Large intestine (tissue), 3 donors: ENCODE measurements around the gene PRKACG. TPM values are rescaled to one million over a fixed set of nuclear protein-coding genes. Genes with fewer than 3 reads are reported as not detected.

Experiments used
- DNase-seq, 2 donors: peaks; one replicate each; pipeline versions ENCODE4 v3.0.0 to v3.0.0-alpha.2; 2013
- H3K27ac ChIP-seq: one replicate; pipeline ENCODE4 v1.5.1; 2013; ENCODE audit warnings: low read length
- H3K27me3 ChIP-seq: 2 replicates; pipeline ENCODE4 v1.6.1; 2013; ENCODE audit warnings: low read length; ENCODE audit not compliant: control insufficient read depth, insufficient read depth
- H3K36me3 ChIP-seq: 2 replicates; pipeline ENCODE4 v1.6.1; 2013; ENCODE audit warnings: low read length; ENCODE audit not compliant: control insufficient read depth, insufficient read depth
- H3K4me1 ChIP-seq: one replicate; pipeline ENCODE4 v1.6.1; 2013; ENCODE audit warnings: low read length; ENCODE audit not compliant: control insufficient read depth, insufficient read depth
- H3K4me3 ChIP-seq: one replicate; pipeline ENCODE4 v1.5.1; 2013; ENCODE audit warnings: low read length
- H3K9me3 ChIP-seq: one replicate; pipeline ENCODE4 v1.6.1; 2013; ENCODE audit warnings: mild to moderate bottlenecking, low read depth, low read length, moderate library complexity; ENCODE audit not compliant: control insufficient read depth
- WGBS: methylation state at CpG from one replicate; pipeline ENCODE4 v1.1.5; 2013; ENCODE audit warnings: low lambda C conversion rate; ENCODE audit not compliant: insufficient coverage; 5-methylcytosine and 5-hydroxymethylcytosine counted together
- polyA plus RNA-seq: library from polyadenylated mRNA; unstranded; fragments of 120-200 nt; gene quantifications from one replicate; pipeline ENCODE4 v1.2.1, GENCODE V29; 2013

PRKACG gene
- polyA plus RNA-seq, 1 donor, result 0.04 TPM

DNA sequence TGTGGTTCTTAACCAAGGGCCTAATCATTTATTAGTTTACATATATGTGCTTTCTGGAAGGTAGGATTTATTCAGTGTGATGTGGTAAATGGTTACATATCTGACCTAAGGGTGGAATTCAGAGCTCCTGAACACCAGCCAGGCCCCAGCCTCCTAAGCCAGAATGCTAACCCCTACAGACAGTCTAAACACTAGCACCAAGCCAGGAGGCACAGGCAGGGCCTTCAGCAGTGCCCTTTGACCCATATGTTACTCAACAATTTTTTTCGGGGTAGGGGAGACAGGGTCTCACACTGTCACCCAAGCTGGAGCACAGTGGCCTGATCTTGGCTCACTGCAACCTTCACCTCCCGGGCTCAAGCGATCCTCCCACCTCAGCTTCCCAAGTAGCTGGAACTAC is 40.3 kb downstream of the PRKACG start:
- Histone ChIP-seq H3K27me3 (no peaks in the 10 kb centered on the region), H3K4me1 (no peaks in the 10 kb centered on the region), H3K36me3 (peaks cover 2% of the 10 kb centered on the region), H3K27ac (no peak overlapping the region), H3K4me3 (no peak overlapping the region), H3K9me3 (no peaks in the 10 kb centered on the region)
- no CpG with 5 or more reads among the region's 3 CpGs for WGBS
- DNase-seq, result no peak

DNA sequence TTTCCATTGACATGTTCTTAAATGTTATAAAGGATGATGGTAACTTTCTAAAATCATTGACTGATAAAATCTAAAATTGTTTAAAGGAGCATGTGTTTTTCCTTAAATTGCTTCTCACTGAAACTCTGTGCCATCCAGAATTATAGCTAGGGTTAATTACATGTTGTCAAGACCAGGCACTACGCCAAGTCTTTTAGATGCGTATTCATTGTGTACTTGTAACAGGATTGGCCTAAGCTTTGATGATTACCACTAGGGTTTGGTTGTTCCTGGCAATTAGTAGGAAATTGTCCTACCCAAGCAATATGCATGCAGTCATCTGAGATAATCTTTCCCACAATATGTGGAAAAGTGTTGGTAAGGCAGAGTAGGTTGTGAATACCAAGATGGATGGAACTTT is 43.8 kb downstream of the PRKACG start:
- H3K36me3 ChIP-seq, result peaks cover 8% of the 10 kb centered on the region
- H3K9me3 ChIP-seq, result no peaks in the 10 kb centered on the region
- no peak overlapping the region for H3K4me3 ChIP-seq
- no peaks in the 10 kb centered on the region for H3K27me3 ChIP-seq
- H3K27ac ChIP-seq, result no peak overlapping the region
- WGBS, result no CpG with 5 or more reads among the region's 2 CpGs
- no peak for DNase-seq
- H3K4me1 ChIP-seq, result no peaks in the 10 kb centered on the region

DNA sequence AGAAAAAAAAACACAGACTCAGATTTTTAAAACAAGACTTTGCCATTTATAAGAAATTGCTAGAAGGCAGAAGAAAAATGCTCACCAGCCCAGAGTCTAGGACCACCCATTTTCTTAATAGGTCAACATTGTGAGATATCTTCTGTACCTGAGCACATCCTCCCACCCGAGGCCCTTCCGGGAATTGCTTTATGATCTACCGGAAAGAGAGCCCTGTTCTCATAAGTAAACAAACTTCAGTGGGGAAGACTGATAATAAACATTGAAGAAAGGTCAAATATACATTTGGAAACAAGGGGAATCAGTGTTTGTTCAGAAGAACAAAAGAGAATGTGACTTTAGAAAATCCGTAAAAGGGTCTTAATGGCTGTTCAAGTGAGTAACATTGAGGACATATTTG is 44.4 kb downstream of the PRKACG start:
- DNase-seq, result peak in 1 of 2 donors; percentile 47
- H3K27me3 ChIP-seq, result no peaks in the 10 kb centered on the region
- no peak overlapping the region for H3K4me3 ChIP-seq
- WGBS, result 0% methylated on average over 1 of the region's 4 CpGs
- peaks cover 4% of the 10 kb centered on the region for H3K4me1 ChIP-seq
- no peaks in the 10 kb centered on the region for H3K9me3 ChIP-seq
- H3K36me3 ChIP-seq, result peaks cover 8% of the 10 kb centered on the region
- no peak overlapping the region for H3K27ac ChIP-seq

DNA sequence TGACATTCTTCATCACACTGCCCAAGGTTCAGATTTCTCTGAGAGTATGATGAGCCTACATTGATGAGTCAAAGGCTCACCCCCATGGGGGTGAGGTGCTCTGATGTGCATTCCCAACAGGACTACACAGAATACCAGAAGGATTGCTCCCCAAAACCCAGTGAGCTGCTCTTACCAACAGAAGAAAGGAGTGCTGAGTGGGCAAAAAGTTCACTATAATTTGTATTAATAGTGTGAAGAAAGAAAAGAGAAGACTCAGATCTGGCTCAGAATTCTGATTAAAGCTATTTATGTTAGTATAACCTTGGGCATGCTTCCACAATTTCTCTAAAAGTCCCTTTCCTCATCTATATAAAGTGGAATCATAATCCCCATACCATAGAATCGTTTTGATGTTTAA is 46.1 kb downstream of the PRKACG start:
- Histone ChIP-seq H3K27ac (no peak overlapping the region), H3K4me3 (no peak overlapping the region), H3K36me3 (peaks cover 6% of the 10 kb centered on the region), H3K4me1 (peaks cover 15% of the 10 kb centered on the region), H3K27me3 (no peaks in the 10 kb centered on the region), H3K9me3 (no peaks in the 10 kb centered on the region)
- DNase-seq, result no peak
- WGBS, result no CpG with 5 or more reads among the region's 1 CpG

DNA sequence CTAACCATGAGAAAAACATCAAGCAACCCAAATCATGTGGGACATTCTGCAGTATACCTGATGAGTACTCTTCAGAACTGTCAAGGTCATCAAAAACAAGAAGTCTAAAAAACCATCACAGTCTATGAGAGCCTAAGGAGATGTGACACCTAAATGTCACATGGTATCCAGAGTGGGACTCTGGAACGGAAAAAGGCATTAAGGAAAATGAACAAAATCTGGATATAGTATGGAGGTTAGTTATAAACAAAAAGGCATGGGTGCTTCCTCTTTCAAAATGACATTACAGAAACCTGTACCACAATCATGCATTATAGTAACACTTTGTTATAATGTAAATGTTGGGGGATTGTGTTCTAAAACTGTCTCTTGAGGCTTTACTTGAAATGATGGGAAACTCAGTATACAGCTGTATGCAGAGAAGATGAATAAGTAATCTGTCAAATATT is 47.4 kb downstream of the PRKACG start:
- WGBS, result 100% methylated on average over 1 of the region's 1 CpG
- no peaks in the 10 kb centered on the region for H3K27me3 ChIP-seq
- peaks cover 15% of the 10 kb centered on the region for H3K4me1 ChIP-seq
- H3K9me3 ChIP-seq, result no peaks in the 10 kb centered on the region
- no peak overlapping the region for H3K27ac ChIP-seq
- no peak overlapping the region for H3K4me3 ChIP-seq
- DNase-seq, result no peak
- H3K36me3 ChIP-seq, result peaks cover 6% of the 10 kb centered on the region

DNA sequence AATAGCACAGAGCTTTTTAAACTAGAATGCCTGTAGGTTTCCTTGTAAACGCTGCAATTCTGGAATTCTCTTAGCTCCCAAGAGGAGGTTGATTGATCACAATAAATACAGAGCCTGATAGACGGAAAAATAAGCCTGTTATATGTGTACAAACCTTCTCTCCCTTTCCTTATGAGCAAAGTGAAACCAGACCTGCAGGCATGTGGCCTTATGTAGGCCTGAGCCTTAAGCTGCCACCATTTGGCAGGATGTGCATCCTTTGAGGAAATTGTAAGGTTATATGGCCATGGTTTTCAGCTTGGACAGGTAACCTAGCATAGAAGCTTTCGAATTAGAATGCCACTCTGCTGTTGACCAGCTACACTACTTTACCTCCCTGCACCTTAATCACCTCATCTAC is 49.1 kb downstream of the PRKACG start:
- no peaks in the 10 kb centered on the region for H3K9me3 ChIP-seq
- H3K36me3 ChIP-seq, result peaks cover 6% of the 10 kb centered on the region
- peak overlapping the region; percentile 73 for H3K27ac ChIP-seq
- DNase-seq, result no peak
- H3K27me3 ChIP-seq, result no peaks in the 10 kb centered on the region
- no CpG with 5 or more reads among the region's 3 CpGs for WGBS
- peaks cover 15% of the 10 kb centered on the region for H3K4me1 ChIP-seq
- H3K4me3 ChIP-seq, result no peak overlapping the region

DNA sequence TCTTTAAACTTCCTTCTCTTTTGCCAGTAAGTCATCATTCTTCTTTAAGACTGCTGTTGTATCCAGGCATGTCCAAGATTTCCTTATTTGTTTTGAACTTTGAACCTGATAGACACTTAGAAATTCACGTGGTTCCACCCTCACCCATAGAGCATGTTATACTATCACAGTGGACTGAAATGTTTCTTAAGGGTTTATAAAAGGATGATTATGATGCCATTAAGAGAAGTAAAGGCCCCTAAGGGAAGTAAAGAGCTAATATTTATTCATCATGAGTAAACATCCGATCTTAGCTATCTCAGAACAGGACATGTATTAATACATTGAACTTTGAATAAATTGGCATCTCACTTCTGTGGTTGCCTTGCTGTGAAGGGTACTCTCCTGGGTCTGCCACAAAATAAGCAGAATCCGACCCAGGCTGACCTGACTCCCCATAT is 49.8 kb downstream of the PRKACG start:
- Histone ChIP-seq H3K4me3 (no peak overlapping the region), H3K9me3 (no peaks in the 10 kb centered on the region), H3K27me3 (no peaks in the 10 kb centered on the region), H3K36me3 (peaks cover 6% of the 10 kb centered on the region), H3K4me1 (peaks cover 15% of the 10 kb centered on the region), H3K27ac (peak overlapping the region; percentile 73)
- peak; percentile 69 to 91 for DNase-seq
- WGBS, result no CpG with 5 or more reads among the region's 3 CpGs

DNA sequence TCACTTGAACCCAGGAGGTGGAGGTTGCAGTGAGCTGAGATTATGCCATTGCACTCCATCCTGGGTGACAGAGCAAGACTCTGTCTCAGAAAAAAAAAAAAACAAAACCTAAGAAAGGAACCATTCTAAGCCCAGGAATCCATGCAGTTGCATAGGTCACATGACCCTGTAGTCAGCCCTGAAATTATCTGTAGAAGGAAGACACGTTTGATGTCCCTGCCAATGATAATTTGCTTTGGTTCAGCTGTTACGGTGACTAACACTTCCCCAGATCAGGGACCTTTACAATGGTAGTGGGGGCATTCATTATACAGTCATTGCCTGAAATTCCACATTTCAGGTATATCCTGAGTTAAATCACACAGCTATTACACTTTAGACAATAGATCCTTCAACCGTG is 50.5 kb downstream of the PRKACG start:
- H3K36me3 ChIP-seq, result peaks cover 6% of the 10 kb centered on the region
- H3K9me3 ChIP-seq, result no peaks in the 10 kb centered on the region
- WGBS, result no CpG with 5 or more reads among the region's 3 CpGs
- H3K27me3 ChIP-seq, result no peaks in the 10 kb centered on the region
- H3K4me1 ChIP-seq, result peaks cover 15% of the 10 kb centered on the region
- DNase-seq, result peak in 1 of 2 donors; percentile 33
- peak overlapping the region; percentile 71 for H3K27ac ChIP-seq
- H3K4me3 ChIP-seq, result no peak overlapping the region

Other genes with a start within 250 kb of the PRKACG start
- 12.4 TPM for gene FXN, start 21.6 kb upstream of the PRKACG start, polyA plus RNA-seq
- gene TJP2, start 160.2 kb upstream of the PRKACG start, polyA plus RNA-seq, result 163 TPM